Adrenal gland (tissue), 12 donors: ENCODE data around the gene PRDM15. TPM values are rescaled to one million over a fixed set of nuclear protein-coding genes. Genes with fewer than 3 reads are reported as not detected.

Experiments used
- DNase-seq, 7 donors: peaks; one replicate each; pipeline ENCODE4 v3.0.0-alpha.2; 2019 to 2020
- H3K27ac ChIP-seq, 5 donors: fragments of 200-600 bp; sonication (generic) in 4 of 5; 1 replicate in 3 of 5; 2 replicates in 2 of 5; pipeline versions ENCODE4 v1.5.1 to v1.8.0; 2016 to 2020; ENCODE audit warnings: mild to moderate bottlenecking in 1 of 5
- H3K27me3 ChIP-seq: fragments of 200-600 bp; 2 replicates; pipeline ENCODE4 v1.8.0; 2021
- H3K36me3 ChIP-seq, 2 donors: fragments of 200-600 bp; replicated peaks in 1 of 2; 1 replicate in 1 of 2; 2 replicates in 1 of 2; pipeline versions ENCODE4 v1.5.1 to v1.8.0; 2018 to 2022
- H3K4me1 ChIP-seq, 2 donors: fragments of 200-600 bp; replicated peaks in 1 of 2; 1 replicate in 1 of 2; 2 replicates in 1 of 2; pipeline versions ENCODE4 v1.5.1 to v1.8.0; 2018 to 2021
- H3K4me3 ChIP-seq, 4 donors: fragments of 200-600 bp; sonication (generic) in 3 of 4; one replicate each; pipeline ENCODE4 v1.5.1; 2016 to 2018
- H3K9me3 ChIP-seq, 3 donors: fragments of 200-600 bp; sonication (generic) in 1 of 3; replicated peaks in 1 of 3; 1 replicate in 2 of 3; 2 replicates in 1 of 3; pipeline versions ENCODE4 v1.5.1 to v1.8.0; 2016 to 2021
- CTCF ChIP-seq, 6 experiments: fragments of 450-650 bp in 4 of 6; fragments of 200-600 bp in 2 of 6; sonication (generic) in 1 of 6; IDR thresholded peaks; 1 replicate in 5 of 6; 2 replicates in 1 of 6; pipeline versions ENCODE4 v1.5.1 to v1.8.0; 2016 to 2021; ENCODE audit warnings: antibody characterized with exemption in 6 of 6, mild to moderate bottlenecking in 2 of 6, moderate library complexity in 1 of 6
- POLR2A ChIP-seq, 2 donors: fragments of 450-650 bp; IDR thresholded peaks; one replicate each; pipeline ENCODE4 v1.6.1; 2017; ENCODE audit warnings: antibody characterized with exemption in 2 of 2, mild to moderate bottlenecking in 2 of 2, moderate library complexity in 1 of 2
- WGBS, 4 donors: extraction: QIAGEN DNeasy Blood & Tissue Kit in 2 of 4; methylation state at CpG; one replicate each; pipeline versions ENCODE4 v1.1.5 to v1.1.7; 2013 to 2017; 5-methylcytosine and 5-hydroxymethylcytosine counted together
- intact Hi-C, 2 donors: fragments of 100-400 bp; cut with DNase I; formaldehyde crosslinking; loops; one replicate each; pipeline versions ENCODE4 v1.14.1 to v1.15.0; 2022 to 2023
- polyA plus RNA-seq, 3 donors: library from polyadenylated mRNA; stranded (reverse); fragments of 200-250 nt in 2 of 3; fragments of 350-450 nt in 1 of 3; fragmentation: Illumina TruSeq in 1 of 3; extraction: RNeasy Lipid Tissue Mini Kit (QIAGEN cat#74804) in 1 of 3; gene quantifications; one replicate each; pipeline ENCODE4 v1.2.3, GENCODE V29; 2013 to 2014
- total RNA-seq, 9 donors: library from RNA; depleted of rRNA in 4 of 9; stranded (reverse); fragments of >200 nt in 4 of 9; fragments of 120-200 nt in 1 of 9; fragmentation: NEBNext Ultra II Directional in 1 of 9; extraction: Animal tissue kit (Norgen Biotek cat#: 25700) in 1 of 9; gene quantifications; one replicate each; pipeline versions ENCODE4 v1.1.0 to v1.2.4, GENCODE V29; 2013 to 2023
- donor health status: healthy with polysubstance abuse.
- donor health status: Bipolar disorder and iron deficiency.
- donor health status: DM: yes; HTN: yes; CAD: no.
- donor health status: DM: no; HTN: no; CAD: no.
- donor health status: DM: no; HTN: no; CAD: no.
- donor health status: DM: yes; HTN: yes; CAD: no.

Gene PRDM15
- total and polyA plus RNA-seq, 12 donors, result 2.9 to 6.7 (median 4.0) TPM

GRCh38 chr21:41914965-41915364 lies 35.8 kb upstream of the PRDM15 start:
- Histone ChIP-seq H3K4me1 (no peaks in the 10 kb centered on the region), H3K27ac (peak overlapping the region in 1 of 5 donors; percentile 58), H3K9me3 (no peaks in the 10 kb centered on the region), H3K27me3 (no peaks in the 10 kb centered on the region), H3K4me3 (no peak overlapping the region), H3K36me3 (peaks cover 0 to 98% of the 10 kb centered on the region in 2 donors)
- TF ChIP-seq CTCF (IDR thresholded peaks at IDR 0.05) (no peak), POLR2A (IDR thresholded peaks at IDR 0.05) (no peak)
- intact Hi-C loops, result no loop called here
- peak in 1 of 7 donors; percentile 14 for DNase-seq
- WGBS, 4 donors, result 72 to 90% (median 87%) methylated on average over 4 to 6 of the region's 6 CpGs

GRCh38 chr21:41914358-41914757 lies 35.2 kb upstream of the PRDM15 start:
- Histone ChIP-seq H3K36me3 (peaks cover 0 to 98% of the 10 kb centered on the region in 2 donors), H3K9me3 (no peaks in the 10 kb centered on the region), H3K4me3 (no peak overlapping the region), H3K27me3 (no peaks in the 10 kb centered on the region), H3K27ac (peak overlapping the region in 1 of 5 donors; percentile 58), H3K4me1 (no peaks in the 10 kb centered on the region)
- 84 to 91% (median 88%) methylated on average over 11 to 12 of the region's 12 CpGs for whole genome bisulfite sequencing, 4 donors
- intact Hi-C loops, result no loop called here
- DNase-seq, result peak in 1 of 7 donors; percentile 11
- TF ChIP-seq CTCF (IDR thresholded peaks at IDR 0.05) (no peak), POLR2A (IDR thresholded peaks at IDR 0.05) (no peak)

- no peaks in the 10 kb centered on the region for H3K4me1 ChIP-seq
- DNase-seq, result peak in 1 of 7 donors; percentile 19
- peak overlapping the region in 2 of 5 donors; percentile 5 to 20 for H3K27ac ChIP-seq
- WGBS, 4 donors, result 84 to 97% (median 91%) methylated on average over 5 to 9 of the region's 9 CpGs
- H3K27me3 ChIP-seq, result no peaks in the 10 kb centered on the region
- intact Hi-C loops, result no loop called here
- no peak for TF ChIP-seq POLR2A (IDR thresholded peaks at IDR 0.05)
- TF ChIP-seq CTCF (IDR thresholded peaks at IDR 0.05), result no peak
- peaks cover 0 to 98% of the 10 kb centered on the region in 2 donors for H3K36me3 ChIP-seq
- H3K4me3 ChIP-seq, result no peak overlapping the region
- no peaks in the 10 kb centered on the region for H3K9me3 ChIP-seq
These were observed 34.1 kb upstream of the PRDM15 start for GRCh38 chr21:41913230-41913629.

GRCh38 chr21:41908829-41909228 lies 29.7 kb upstream of the PRDM15 start:
- H3K4me3 ChIP-seq, result no peak overlapping the region
- H3K27ac ChIP-seq, result peak overlapping the region in 2 of 5 donors; percentile 43 to 77
- DNase-seq, result no peak
- H3K27me3 ChIP-seq, result no peaks in the 10 kb centered on the region
- no peaks in the 10 kb centered on the region for H3K9me3 ChIP-seq
- H3K36me3 ChIP-seq, result peaks cover 0 to 100% of the 10 kb centered on the region in 2 donors
- TF ChIP-seq POLR2A (IDR thresholded peaks at IDR 0.05), result no peak
- TF ChIP-seq CTCF (IDR thresholded peaks at IDR 0.05), result no peak
- intact Hi-C loops, result no loop called here
- WGBS, 4 donors, result 43 to 49% (median 44%) methylated on average over 3 of the region's 3 CpGs
- no peaks in the 10 kb centered on the region for H3K4me1 ChIP-seq
